Gastrocnemius medialis (tissue), 4 donors: ENCODE data around the gene DRGX.

Experiments used
- CTCF ChIP-seq, 5 experiments: fragments of 450-650 bp in 3 of 5; fragments of 200-600 bp in 2 of 5; sonication (generic) in 2 of 5; IDR thresholded peaks in 4 of 5; conservative IDR thresholded peaks in 1 of 5; 1 replicate in 4 of 5; 2 replicates in 1 of 5; pipeline ENCODE4 v1.5.1; 2016 to 2019; ENCODE audit warnings: antibody characterized with exemption in 5 of 5, mild to moderate bottlenecking in 3 of 5, moderate library complexity in 3 of 5
- POLR2A ChIP-seq, 2 donors: fragments of 450-650 bp; IDR thresholded peaks; one replicate each; pipeline ENCODE4 v1.6.1; 2017; ENCODE audit warnings: antibody characterized with exemption in 2 of 2, mild to moderate bottlenecking in 2 of 2, moderate library complexity in 2 of 2

DNA sequence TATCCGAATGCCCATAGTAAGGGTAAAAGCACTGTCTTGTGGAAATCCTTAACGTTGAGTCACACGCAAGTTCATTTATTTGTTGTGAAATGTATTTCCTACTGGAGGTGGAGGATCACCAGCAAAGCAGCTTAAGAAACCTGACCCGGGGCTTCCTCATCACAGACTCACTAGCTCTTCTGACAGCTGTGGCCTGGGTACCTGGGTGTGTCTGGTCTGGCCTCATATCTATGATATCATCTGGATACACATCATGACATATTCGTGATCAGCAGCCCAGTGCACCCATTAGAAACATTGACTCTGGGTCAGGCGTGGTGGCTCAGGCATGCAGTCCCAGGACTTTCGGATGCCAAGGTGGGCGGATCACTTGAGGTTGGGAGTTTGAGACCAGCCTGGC is 8.8 kb downstream of the DRGX start:
- TF ChIP-seq CTCF (IDR thresholded peaks at IDR 0.05 in 4 of 5, conservative IDR thresholded peaks at IDR 0.05 in 1 of 5), result no peak
- TF ChIP-seq POLR2A (IDR thresholded peaks at IDR 0.05), result no peak
